PC-3 (cell line): Measurements from ENCODE around the gene XPC. TPM values are rescaled to one million over a fixed set of nuclear protein-coding genes. Genes with fewer than 3 reads are reported as not detected.

ENCODE experiments used
- ATAC-seq: fragments of 200-7000 bp; cut with Tn5 transposase; 2 replicates; pipeline ENCODE4 v1.9.1; 2020; ENCODE audit warnings: mild to moderate bottlenecking, moderate library complexity
- BruUV-seq: library from RNA; stranded (reverse); fragments of 400-500 nt; replicated peaks from 2 replicates; lab custom pipeline; 2021; lab: Mats Ljungman, UMichigan
- CTCF ChIA-PET: fragments of 300-600 bp; sonication (Branson Sonifier 250); formaldehyde crosslinking; loops from one replicate; lab custom pipeline; 2022; ENCODE audit warnings: antibody characterized with exemption; lab: Charles Lee
- POLR2A ChIA-PET: fragments of 300-600 bp; sonication (Branson Sonifier 250); formaldehyde crosslinking; loops from one replicate; lab custom pipeline; 2022; ENCODE audit warnings: antibody characterized with exemption; ENCODE audit not compliant: unreplicated experiment; lab: Charles Lee
- DNase-seq: peaks from one replicate; pipeline ENCODE4 v3.0.0-alpha.2; 2015
- H2AFZ ChIP-seq: fragments of 300-600 bp; sonication (generic); 2 replicates; pipeline ENCODE4 v1.6.0; 2016; ENCODE audit warnings: antibody characterized with exemption, low read length
- H3F3A ChIP-seq: fragments of 300-600 bp; sonication (generic); one replicate; pipeline ENCODE4 v1.6.0; 2017; ENCODE audit warnings: antibody characterized with exemption, low read length, control low read depth, mild to moderate bottlenecking; ENCODE audit not compliant: unreplicated experiment
- H3K27ac ChIP-seq: fragments of 300-600 bp; sonication (generic); 2 replicates; pipeline ENCODE4 v1.5.1; 2016; ENCODE audit warnings: mild to moderate bottlenecking, low read length
- H3K27me3 ChIP-seq: fragments of 300-600 bp; sonication (generic); 2 replicates; pipeline ENCODE4 v1.6.1; 2016; ENCODE audit warnings: low read length, mixed read lengths
- H3K36me3 ChIP-seq: fragments of 300-600 bp; sonication (generic); 2 replicates; pipeline ENCODE4 v1.6.1; 2016; ENCODE audit warnings: low read depth, mixed run types, low read length, mixed read lengths
- H3K4me1 ChIP-seq: fragments of 300-600 bp; sonication (generic); 2 replicates; pipeline ENCODE4 v1.5.1; 2016; ENCODE audit warnings: low read length; ENCODE audit not compliant: insufficient read depth
- H3K4me2 ChIP-seq: fragments of 300-600 bp; sonication (generic); 2 replicates; pipeline ENCODE4 v1.6.0; 2016; ENCODE audit warnings: low read length
- H3K4me3 ChIP-seq: fragments of 300-600 bp; sonication (generic); 2 replicates; pipeline ENCODE4 v1.5.1; 2016; ENCODE audit warnings: mild to moderate bottlenecking, low read length, mixed read lengths
- H3K79me2 ChIP-seq: fragments of 300-600 bp; sonication (generic); 2 replicates; pipeline ENCODE4 v1.6.1; 2017; ENCODE audit warnings: low read length, mixed read lengths
- H3K9ac ChIP-seq: fragments of 300-600 bp; sonication (generic); 2 replicates; pipeline ENCODE4 v1.6.0; 2016; ENCODE audit warnings: mild to moderate bottlenecking, low read length
- H3K9me2 ChIP-seq: fragments of 300-600 bp; sonication (generic); replicated peaks from 2 replicates; pipeline ENCODE4 v1.6.1; 2016; ENCODE audit warnings: mixed run types, low read length, mixed read lengths
- H3K9me3 ChIP-seq: fragments of 300-600 bp; sonication (generic); 2 replicates; pipeline ENCODE4 v1.6.1; 2016; ENCODE audit warnings: low read length, mixed read lengths
- H4K20me1 ChIP-seq: fragments of 300-600 bp; sonication (generic); 2 replicates; pipeline ENCODE4 v1.6.1; 2016; ENCODE audit warnings: low read length, mixed read lengths
- CTCF ChIP-seq: fragments of 300-600 bp; sonication (generic); conservative IDR thresholded peaks from 2 replicates; pipeline ENCODE4 v1.5.1; 2017; ENCODE audit warnings: antibody characterized with exemption, low read depth, mild to moderate bottlenecking, low read length
- EZH2 ChIP-seq: fragments of 300-600 bp; sonication (generic); IDR thresholded peaks from one replicate; pipeline ENCODE4 v1.6.1; 2017; ENCODE audit warnings: antibody characterized with exemption, mild to moderate bottlenecking, low read length; ENCODE audit not compliant: unreplicated experiment
- EZH2phosphoT487 ChIP-seq: fragments of 300-600 bp; sonication (generic); IDR thresholded peaks from 2 replicates; pipeline ENCODE4 v1.6.1; 2018; ENCODE audit warnings: mild to moderate bottlenecking, antibody characterized with exemption, low read length, borderline replicate concordance
- intact Hi-C: fragments of 100-400 bp; cut with micrococcal nuclease; formaldehyde crosslinking; loops from 2 replicates; pipeline ENCODE4 v1.9.0; 2023
- total RNA-seq: library from RNA; depleted of rRNA; stranded (reverse); fragments of >200 nt; gene quantifications from 2 replicates; pipeline ENCODE4 v1.2.3, GENCODE V29; 2014

Gene XPC
- total RNA-seq, 1 experiment from 2014 or later: 24.3 TPM

- Histone ChIP-seq H3K9me2 (no peaks in the 10 kb centered on the region), H2AFZ (no peak overlapping the region), H3F3A (no peaks in the 10 kb centered on the region), H3K36me3 (peaks cover 28% of the 10 kb centered on the region), H3K27ac (no peak overlapping the region), H3K4me2 (peak overlapping the region; percentile 81), H4K20me1 (peaks cover 9% of the 10 kb centered on the region; the same call in 1 of the 2 replicates), H3K4me1 (peaks cover 28% of the 10 kb centered on the region), H3K9me3 (no peaks in the 10 kb centered on the region), H3K9ac (peak overlapping the region; percentile 90), H3K27me3 (no peaks in the 10 kb centered on the region), H3K4me3 (peak overlapping the region; percentile 74), H3K79me2 (peaks cover 74% of the 10 kb centered on the region)
- DNase-seq (no peak), ATAC-seq (no peak)
- TF ChIP-seq EZH2phosphoT487: no peak
- no peak for TF ChIP-seq CTCF
- no peak for TF ChIP-seq EZH2
- ChIA-PET POLR2A (no interaction called here), CTCF (interaction anchor here (0.5 to 0.9 kb wide), 2 partner anchors 24 to 223 kb away, joined by 3 read pairs; partner anchors contain the start of gene SLC6A6)
- no TSS peak for BruUV-seq
- intact Hi-C loops: loop anchor here (2.0 to 5.0 kb wide), 2 partner anchors 35 to 473 kb away; partner anchors contain the start of gene CCDC174
Measured at GRCh38 chr3:14179795-14180194, 1.4 kb upstream of the XPC start.

GRCh38 chr3:14179114-14179465 is 689 bp upstream of the XPC start:
- BruUV-seq: TSS peak; percentile 80
- no peaks in the 10 kb centered on the region for H3K9me2 ChIP-seq
- H3K27me3 ChIP-seq: no peaks in the 10 kb centered on the region
- peaks cover 31% of the 10 kb centered on the region for H3K4me1 ChIP-seq
- TF ChIP-seq EZH2: no peak
- no peak for TF ChIP-seq EZH2phosphoT487
- TF ChIP-seq CTCF: no peak
- peak overlapping the region; percentile 90 for H3K9ac ChIP-seq
- DNase-seq: no peak
- POLR2A ChIA-PET: interaction anchor here (0.5 to 1.5 kb wide), 9 partner anchors 9 to 1567 kb away, joined by 3 to 20 read pairs (median 4); partner anchors contain the start of genes CHCHD4 and TMEM43
- peaks cover 81% of the 10 kb centered on the region for H3K79me2 ChIP-seq
- no peaks in the 10 kb centered on the region for H3K9me3 ChIP-seq
- H3K4me3 ChIP-seq: peak overlapping the region; percentile 74
- H4K20me1 ChIP-seq: peaks cover 9% of the 10 kb centered on the region; the same call in 1 of the 2 replicates
- H3K36me3 ChIP-seq: peaks cover 27% of the 10 kb centered on the region
- peak overlapping the region; percentile 27; the same call in 1 of the 2 replicates for H3K27ac ChIP-seq
- H3K4me2 ChIP-seq: peak overlapping the region; percentile 81
- intact Hi-C loops: loop anchor here (2.0 to 5.0 kb wide), 2 partner anchors 34 to 473 kb away; partner anchors contain the start of gene CCDC174
- H2AFZ ChIP-seq: peak overlapping the region; percentile 66
- no peaks in the 10 kb centered on the region for H3F3A ChIP-seq
- CTCF ChIA-PET: interaction anchor here (0.5 to 0.9 kb wide), 3 partner anchors 24 to 223 kb away, joined by 3 to 4 read pairs (median 3); partner anchors contain the start of gene SLC6A6
- no peak for ATAC-seq
